ENCODE measurements around the gene LRRC10B.

Gene LRRC10B

GRCh38 chr11:61510166-61510919 lies 1.8 kb downstream of the LRRC10B start:
- no peak for FAIRE-seq

GRCh38 chr11:61510974-61511373 lies 2.4 kb downstream of the LRRC10B start:
- FAIRE-seq: no peak

- no peak for FAIRE-seq
Measured at GRCh38 chr11:61511383-61511782, 2.8 kb downstream of the LRRC10B start.

GRCh38 chr11:61512435-61512834 lies 3.9 kb downstream of the LRRC10B start:
- FAIRE-seq: no peak

GRCh38 chr11:61513143-61513765 lies 4.7 kb downstream of the LRRC10B start:
- FAIRE-seq: no peak

GRCh38 chr11:61514050-61514917 lies 5.7 kb downstream of the LRRC10B start:
- no peak for FAIRE-seq

- FAIRE-seq: no peak
Measured at GRCh38 chr11:61515686-61516085, 7.1 kb downstream of the LRRC10B start.

- FAIRE-seq: no peak
Measured at GRCh38 chr11:61516191-61516590, 7.6 kb downstream of the LRRC10B start.

GRCh38 chr11:61516675-61517572 lies 8.4 kb downstream of the LRRC10B start:
- FAIRE-seq: no peak

- FAIRE-seq: no peak
Measured at GRCh38 chr11:61518032-61518795, 9.7 kb downstream of the LRRC10B start.

GRCh38 chr11:61522881-61523280 lies 14.3 kb downstream of the LRRC10B start:
- no peak for FAIRE-seq

- no peak for FAIRE-seq
Measured at GRCh38 chr11:61524446-61524845, 15.9 kb downstream of the LRRC10B start.

GRCh38 chr11:61524963-61525587 lies 16.5 kb downstream of the LRRC10B start:
- FAIRE-seq: no peak

GRCh38 chr11:61526229-61526628 lies 17.7 kb downstream of the LRRC10B start:
- no peak for FAIRE-seq

GRCh38 chr11:61526956-61527731 lies 18.6 kb downstream of the LRRC10B start:
- no peak for FAIRE-seq

- FAIRE-seq: no peak
Measured at GRCh38 chr11:61528114-61528513, 19.6 kb downstream of the LRRC10B start.

GRCh38 chr11:61529537-61530225 lies 21.1 kb downstream of the LRRC10B start:
- FAIRE-seq: no peak

GRCh38 chr11:61531044-61531443 lies 22.5 kb downstream of the LRRC10B start:
- FAIRE-seq: no peak

- FAIRE-seq: no peak
Measured at GRCh38 chr11:61532134-61533038, 23.8 kb downstream of the LRRC10B start.
